RPMI8226 (cell line): ENCODE data around the gene SLX9.

ENCODE experiments used
- DNase-seq: peaks from one replicate; pipeline ENCODE4 v3.0.0-alpha.2; 2015

The SLX9 gene

GRCh38 chr21:44939532-44940115 is at the start of gene SLX9:
SLX9 (plus strand) TSS chr21:44940029; CDS start chr21:44940058, 29 bp downstream.
- DNase-seq: peak; percentile 93

- peak; percentile 62 for DNase-seq
Measured at GRCh38 chr21:44890338-44890931, 49.4 kb upstream of the SLX9 start.

GRCh38 chr21:44890961-44891541 is 48.8 kb upstream of the SLX9 start:
- DNase-seq: no peak

- no peak for DNase-seq
Measured at GRCh38 chr21:44891631-44892031, 48.2 kb upstream of the SLX9 start.

GRCh38 chr21:44892095-44892494 is 47.7 kb upstream of the SLX9 start:
- DNase-seq: no peak

GRCh38 chr21:44892536-44893277 is 47.1 kb upstream of the SLX9 start:
- peak; percentile 84 for DNase-seq

GRCh38 chr21:44893278-44893556 is 46.6 kb upstream of the SLX9 start:
- no peak for DNase-seq

GRCh38 chr21:44893948-44894656 is 45.7 kb upstream of the SLX9 start:
- DNase-seq: no peak

GRCh38 chr21:44894687-44895302 is 45.0 kb upstream of the SLX9 start:
- DNase-seq: no peak

- DNase-seq: no peak
Measured at GRCh38 chr21:44895859-44896258, 44.0 kb upstream of the SLX9 start.

- no peak for DNase-seq
Measured at GRCh38 chr21:44896561-44897286, 43.1 kb upstream of the SLX9 start.

GRCh38 chr21:44897326-44898010 is 42.4 kb upstream of the SLX9 start:
- peak; percentile 38 for DNase-seq

- DNase-seq: no peak
Measured at GRCh38 chr21:44898011-44898488, 41.8 kb upstream of the SLX9 start.

GRCh38 chr21:44898851-44899767 is 40.7 kb upstream of the SLX9 start:
- no peak for DNase-seq

- DNase-seq: no peak
Measured at GRCh38 chr21:44899768-44900558, 39.9 kb upstream of the SLX9 start.

GRCh38 chr21:44900559-44901251 is 39.1 kb upstream of the SLX9 start:
- DNase-seq: no peak

GRCh38 chr21:44901391-44902074 is 38.3 kb upstream of the SLX9 start:
- DNase-seq: no peak
